ENCODE data around the gene WWC2.

DNA sequence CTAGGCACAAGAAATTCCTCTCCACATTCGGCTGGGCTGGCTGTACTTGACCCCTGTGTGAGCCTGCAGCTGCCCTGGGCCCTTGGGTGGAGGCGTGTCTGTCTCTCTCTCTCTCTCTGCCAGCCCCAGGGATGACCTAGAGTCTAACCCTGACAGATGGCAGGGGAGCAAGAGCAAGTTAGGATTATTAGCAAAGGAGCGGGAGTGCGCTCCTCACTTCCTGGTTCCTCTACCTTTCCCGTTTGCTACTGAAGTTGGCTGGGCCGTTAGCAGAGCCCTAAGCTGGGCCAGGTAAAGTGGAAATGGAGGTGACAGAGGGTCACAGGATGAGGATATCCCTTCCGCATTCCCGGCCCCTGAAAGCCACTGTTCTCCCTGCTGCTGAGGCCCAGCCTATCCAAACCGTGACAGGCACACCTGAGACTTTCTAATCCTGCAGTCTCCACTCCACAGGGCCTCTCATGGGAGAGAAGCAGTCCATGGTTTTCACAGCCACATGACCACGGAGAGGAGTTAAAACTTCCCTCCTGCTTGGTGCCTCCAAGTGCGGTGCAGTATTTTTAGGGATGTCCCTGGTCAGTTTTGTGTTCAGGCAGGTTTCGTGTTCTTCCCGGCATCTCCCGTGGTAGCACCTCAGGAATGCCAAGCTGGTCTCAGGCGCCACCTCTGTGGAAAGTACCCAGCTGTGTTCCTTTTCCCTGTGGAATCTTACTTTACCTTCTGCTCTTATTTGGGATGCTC, 141.7 kb downstream of the WWC2 start:
- no peak for TF ChIP-seq POLR2A (IDR thresholded peaks at IDR 0.05; ENCODE audit: low read length)
- no peak for TF ChIP-seq GATA1 (IDR thresholded peaks at IDR 0.05; ENCODE audit: low read depth, low read length)

Data from erythroblast (primary cell).